GM10266 (cell line): ENCODE results near the gene CRK.
"Not testable (repeated sequence)": the region's sequence is repeated elsewhere in the genome, so short reads cannot be mapped to it uniquely, and the experiment has no call there.

ENCODE experiments used
- DNase-seq: peaks from one replicate; pipeline ENCODE4 v3.0.0; 2012; ENCODE audit errors: extremely low spot score
- TF ChIP-seq, protein P1 (sequence below): IDR thresholded peaks from 2 replicates; pipeline ENCODE4 v1.5.1; 2012; ENCODE audit warnings: mild to moderate bottlenecking, low read depth; ENCODE audit not compliant: control insufficient read depth, insufficient read depth; ENCODE audit errors: missing control alignments

Gene CRK

DNA sequence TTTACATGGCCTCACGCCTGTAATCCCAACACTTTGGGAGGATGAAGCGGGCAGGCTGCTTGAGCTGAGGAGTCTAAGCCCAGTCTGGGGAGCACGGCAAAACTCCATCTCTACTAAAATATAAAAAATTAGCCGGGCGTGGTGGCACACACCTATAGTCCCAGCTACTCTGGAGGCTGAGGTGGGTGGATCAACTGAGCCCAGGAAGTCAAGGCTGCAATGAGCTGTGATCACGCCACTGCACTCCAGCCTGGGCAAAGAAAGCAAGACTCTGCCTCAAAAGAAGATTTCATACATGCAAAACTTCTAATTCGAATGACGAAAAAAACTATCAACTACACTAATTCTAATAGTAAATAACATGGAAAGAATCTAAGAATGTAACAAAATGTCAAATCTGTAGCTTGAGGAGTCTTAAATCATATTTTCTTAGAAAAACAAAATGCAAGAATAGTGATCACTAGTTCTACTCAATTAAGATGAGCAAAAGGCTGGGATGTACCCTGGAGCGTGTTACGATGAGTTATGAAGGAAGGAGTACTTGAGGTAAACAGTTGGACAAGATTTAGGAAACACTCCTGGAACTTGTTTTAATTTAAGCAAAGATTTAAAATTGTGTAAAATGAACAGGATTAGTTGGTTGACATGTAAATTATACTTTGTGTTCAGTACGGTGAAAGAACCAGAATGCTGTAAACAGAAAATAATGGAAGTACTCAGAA, 76.7 kb downstream of the CRK start:
- DNase-seq: no peak
- TF ChIP-seq, protein P1, sequence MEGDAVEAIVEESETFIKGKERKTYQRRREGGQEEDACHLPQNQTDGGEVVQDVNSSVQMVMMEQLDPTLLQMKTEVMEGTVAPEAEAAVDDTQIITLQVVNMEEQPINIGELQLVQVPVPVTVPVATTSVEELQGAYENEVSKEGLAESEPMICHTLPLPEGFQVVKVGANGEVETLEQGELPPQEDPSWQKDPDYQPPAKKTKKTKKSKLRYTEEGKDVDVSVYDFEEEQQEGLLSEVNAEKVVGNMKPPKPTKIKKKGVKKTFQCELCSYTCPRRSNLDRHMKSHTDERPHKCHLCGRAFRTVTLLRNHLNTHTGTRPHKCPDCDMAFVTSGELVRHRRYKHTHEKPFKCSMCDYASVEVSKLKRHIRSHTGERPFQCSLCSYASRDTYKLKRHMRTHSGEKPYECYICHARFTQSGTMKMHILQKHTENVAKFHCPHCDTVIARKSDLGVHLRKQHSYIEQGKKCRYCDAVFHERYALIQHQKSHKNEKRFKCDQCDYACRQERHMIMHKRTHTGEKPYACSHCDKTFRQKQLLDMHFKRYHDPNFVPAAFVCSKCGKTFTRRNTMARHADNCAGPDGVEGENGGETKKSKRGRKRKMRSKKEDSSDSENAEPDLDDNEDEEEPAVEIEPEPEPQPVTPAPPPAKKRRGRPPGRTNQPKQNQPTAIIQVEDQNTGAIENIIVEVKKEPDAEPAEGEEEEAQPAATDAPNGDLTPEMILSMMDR: no peak

DNA sequence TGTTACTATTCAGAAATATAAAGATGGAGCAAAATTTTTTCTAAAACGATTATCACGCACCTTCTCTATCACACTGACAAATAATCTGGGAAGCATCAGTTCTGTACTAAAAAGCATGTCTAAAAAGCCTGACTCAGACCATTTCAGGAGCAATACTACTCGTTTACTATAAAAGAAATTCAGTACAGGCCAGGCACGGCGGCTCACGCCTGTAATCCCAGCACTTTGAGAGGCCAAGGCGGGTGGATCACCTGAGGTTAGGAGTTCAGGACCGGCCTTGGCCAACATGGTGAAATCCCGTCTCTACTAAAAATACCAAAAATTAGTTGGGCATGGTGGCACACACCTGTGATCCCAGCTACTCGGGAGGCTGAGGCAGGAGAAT, 77.6 kb downstream of the CRK start:
- not testable (repeated sequence) for DNase-seq

DNA sequence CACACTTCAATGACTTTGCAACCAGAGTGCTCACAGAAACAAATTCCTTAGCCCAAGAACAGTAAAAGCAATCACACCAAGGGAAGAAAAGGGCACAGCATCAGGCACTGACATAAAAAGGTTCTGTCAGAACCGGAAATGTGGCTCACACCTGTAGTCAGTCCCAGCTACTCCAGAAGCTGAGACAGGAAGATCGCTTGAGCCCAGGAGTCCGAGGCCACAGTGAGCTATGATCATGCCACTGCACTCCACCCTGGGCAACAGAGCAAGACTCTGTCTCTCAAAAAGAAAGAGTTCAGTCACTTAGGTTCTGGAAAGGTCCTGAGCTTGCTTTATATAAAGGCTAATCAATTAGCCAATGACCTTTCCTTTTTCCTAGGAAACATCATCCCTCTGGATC, 78.7 kb downstream of the CRK start:
- TF ChIP-seq, protein P1: no peak
- no peak for DNase-seq

DNA sequence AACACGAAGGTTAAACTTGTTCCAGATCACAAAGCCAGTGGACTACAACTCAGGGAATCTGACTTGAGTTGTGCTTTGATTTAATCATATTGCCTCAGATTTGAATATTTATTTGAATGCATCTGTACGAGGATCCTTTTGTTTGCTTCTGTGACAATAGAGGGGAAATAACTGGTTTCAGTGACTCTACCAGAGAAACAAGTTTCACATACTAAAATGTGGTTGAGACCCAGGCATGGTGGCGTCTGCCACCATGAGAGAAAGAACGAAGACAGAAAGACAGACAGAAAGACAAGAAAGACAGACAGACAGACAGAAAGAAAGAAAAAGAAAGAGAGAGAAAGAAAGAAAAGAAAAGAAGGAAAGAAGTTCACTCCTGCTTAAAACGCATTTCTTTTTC, 80.0 kb downstream of the CRK start:
- TF ChIP-seq, protein P1: no peak
- no peak for DNase-seq

DNA sequence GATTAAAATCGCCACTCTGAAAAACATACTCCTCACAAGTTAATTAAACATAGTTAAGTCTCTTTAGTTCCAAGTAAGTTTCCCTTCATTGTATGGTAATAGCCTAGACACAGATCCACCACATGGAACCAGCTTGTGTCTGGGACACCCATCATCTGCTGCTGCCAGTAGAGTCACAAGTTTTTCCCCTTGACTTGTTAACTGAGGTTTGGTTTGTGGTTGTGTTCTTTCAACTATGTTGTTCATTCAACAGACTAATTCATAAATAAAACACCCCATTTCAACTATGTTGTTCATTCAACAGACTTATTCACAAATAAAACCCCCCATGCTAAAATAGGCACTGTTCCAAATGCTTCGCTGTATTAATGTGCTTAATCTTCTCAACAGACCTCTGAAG, 80.4 kb downstream of the CRK start:
- DNase-seq: no peak
- TF ChIP-seq, protein P1: no peak

DNA sequence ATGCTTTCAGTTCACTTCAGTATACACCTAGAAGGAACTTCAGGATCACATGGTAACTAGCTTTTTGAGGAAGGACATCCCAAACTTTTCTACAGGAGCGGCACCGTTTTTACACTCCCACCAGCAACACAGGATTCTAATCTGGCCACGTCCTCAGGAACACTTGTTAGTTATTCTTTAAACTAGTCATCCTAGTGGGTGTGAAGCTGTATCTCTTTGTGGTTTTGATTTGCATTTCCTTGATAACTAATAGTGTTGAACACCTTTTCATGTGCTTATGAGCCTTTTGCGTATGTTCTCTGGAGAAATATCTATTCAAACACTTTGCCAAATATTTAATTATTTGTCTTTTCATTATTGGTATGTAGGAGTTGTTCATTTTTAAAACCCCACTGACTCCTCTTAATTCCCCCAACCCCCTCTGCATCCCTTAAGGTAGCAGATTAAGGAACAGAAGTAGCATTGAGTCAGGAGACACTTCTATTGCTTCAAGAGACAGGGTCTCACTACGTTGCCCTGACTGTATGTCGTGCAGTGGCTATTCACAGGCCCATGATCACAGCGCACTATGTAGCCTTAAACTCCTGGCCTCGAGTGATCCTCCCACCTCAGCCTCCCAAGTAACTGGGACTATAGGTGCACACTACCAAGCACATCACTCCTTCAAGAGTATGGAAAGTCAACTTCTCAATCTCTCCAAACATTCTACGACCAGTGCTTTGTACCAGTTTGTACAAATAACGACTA, 81.4 kb downstream of the CRK start:
- TF ChIP-seq, protein P1: no peak

DNA sequence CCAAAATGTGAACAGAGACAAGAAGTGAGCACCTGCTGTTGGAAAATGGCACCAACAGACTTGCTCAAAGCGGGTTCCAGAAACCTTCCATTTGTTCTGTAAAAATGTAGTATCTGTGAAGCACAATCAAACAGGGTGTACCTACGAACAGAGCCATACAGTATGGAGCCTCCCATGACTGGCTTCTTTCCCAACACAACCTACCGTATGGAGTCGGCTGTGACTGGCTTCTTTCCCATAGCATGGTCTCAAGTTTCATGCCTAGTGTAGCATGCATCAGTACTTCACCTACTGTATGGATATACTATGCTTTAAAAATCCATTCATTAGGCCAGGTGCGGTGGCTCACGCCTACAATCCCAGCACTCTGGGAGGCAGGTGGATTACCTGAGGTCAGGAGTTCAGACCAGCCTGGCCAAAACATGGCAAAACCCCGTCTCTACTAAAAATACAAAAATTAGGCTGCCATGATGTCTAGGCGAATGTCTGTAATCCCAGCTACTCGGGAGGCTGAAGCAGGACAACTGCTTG, 82.3 kb downstream of the CRK start:
- DNase-seq: no peak
- TF ChIP-seq, protein P1: no peak

More for the DNA sequence above, 81.4 kb downstream of the CRK start:
- no peak for DNase-seq
